IMR-90 (cell line): ENCODE results near the gene CRYBA1. TPM values are rescaled to one million over a fixed set of nuclear protein-coding genes. Genes with fewer than 3 reads are reported as not detected.

Source experiments
- ATAC-seq: fragments of 200-7000 bp; cut with Tn5 transposase; 2 replicates; pipeline ENCODE4 v1.9.1; 2020; ENCODE audit warnings: low read depth, mild to moderate bottlenecking, moderate library complexity
- BruUV-seq: library from RNA; stranded (reverse); fragments of 400-500 nt; replicated peaks from 2 replicates; lab custom pipeline; 2021; lab: Mats Ljungman, UMichigan
- CTCF ChIA-PET: fragments of 300-600 bp; formaldehyde crosslinking; extraction: SDS; loops from one replicate; lab custom pipeline; 2021; ENCODE audit warnings: antibody characterized with exemption; lab: Yijun Ruan, JAX
- POLR2A ChIA-PET: fragments of 300-600 bp; sonication (Branson Sonifier 250); formaldehyde crosslinking; loops from one replicate; lab custom pipeline; 2022; ENCODE audit warnings: antibody characterized with exemption; ENCODE audit not compliant: unreplicated experiment; lab: Charles Lee
- DNase-seq: peaks from one replicate; pipeline ENCODE4 v3.0.0; 2013
- H2AFZ ChIP-seq: replicated peaks from 2 replicates; pipeline ENCODE3; 2013; ENCODE audit warnings: low read length, mild to moderate bottlenecking; ENCODE audit not compliant: poor library complexity
- H2AK5ac ChIP-seq: 2 replicates; pipeline ENCODE4 v1.6.1; 2013; ENCODE audit warnings: low read depth, low read length, inconsistent platforms
- H2AK9ac ChIP-seq: replicated peaks from 2 replicates; pipeline ENCODE3; 2013; ENCODE audit warnings: mild to moderate bottlenecking, low read depth, low read length, moderate library complexity; ENCODE audit not compliant: poor library complexity
- H2BK120ac ChIP-seq: 2 replicates; pipeline ENCODE4 v1.6.1; 2013; ENCODE audit warnings: low read depth, low read length, inconsistent platforms
- H2BK15ac ChIP-seq: 3 replicates; pipeline ENCODE4 v1.6.1; 2013; ENCODE audit warnings: low read depth, low read length, inconsistent platforms
- H2BK20ac ChIP-seq: 2 replicates; pipeline ENCODE4 v1.6.1; 2013; ENCODE audit warnings: low read depth, mild to moderate bottlenecking, inconsistent platforms, low read length, moderate library complexity
- H2BK5ac ChIP-seq: 2 replicates; pipeline ENCODE4 v1.6.1; 2013; ENCODE audit warnings: mild to moderate bottlenecking, low read depth, low read length, inconsistent platforms; ENCODE audit not compliant: poor library complexity, severe bottlenecking
- H3K14ac ChIP-seq: replicated peaks from 2 replicates; pipeline ENCODE4 v1.6.1; 2013; ENCODE audit warnings: low read depth, low read length, inconsistent platforms
- H3K18ac ChIP-seq: 2 replicates; pipeline ENCODE4 v1.6.1; 2013; ENCODE audit warnings: low read depth, low read length, control low read depth
- H3K23ac ChIP-seq: 2 replicates; pipeline ENCODE4 v1.6.1; 2013; ENCODE audit warnings: low read depth, low read length, inconsistent platforms
- H3K27ac ChIP-seq: 2 replicates; pipeline ENCODE4 v1.5.1; 2013; ENCODE audit warnings: mild to moderate bottlenecking, control low read depth, low read length; ENCODE audit not compliant: insufficient read depth
- H3K27me3 ChIP-seq: 2 replicates; pipeline ENCODE4 v1.6.1; 2013; ENCODE audit warnings: low read length; ENCODE audit not compliant: control insufficient read depth, insufficient read depth
- H3K36me3 ChIP-seq: 2 replicates; pipeline ENCODE4 v1.6.1; 2013; ENCODE audit warnings: low read length, mixed read lengths; ENCODE audit not compliant: control insufficient read depth, insufficient read depth
- H3K4ac ChIP-seq: 2 replicates; pipeline ENCODE4 v1.6.1; 2013; ENCODE audit warnings: low read depth, low read length, inconsistent platforms
- H3K4me1 ChIP-seq: 2 replicates; pipeline ENCODE4 v1.6.1; 2013; ENCODE audit warnings: low read length, mixed read lengths; ENCODE audit not compliant: control insufficient read depth, insufficient read depth
- H3K4me2 ChIP-seq: 2 replicates; pipeline ENCODE4 v1.6.1; 2013; ENCODE audit warnings: low read depth, mild to moderate bottlenecking, control low read depth, low read length, moderate library complexity
- H3K4me3 ChIP-seq: 2 replicates; pipeline ENCODE4 v1.5.1; 2013; ENCODE audit warnings: low read depth, mild to moderate bottlenecking, control low read depth, low read length, moderate library complexity; ENCODE audit not compliant: insufficient read depth
- H3K56ac ChIP-seq: 2 replicates; pipeline ENCODE4 v1.6.1; 2013; ENCODE audit warnings: low read length, inconsistent platforms; ENCODE audit not compliant: insufficient read depth; ENCODE audit errors: extremely low read depth
- H3K79me1 ChIP-seq, 2 experiments: 2 replicates each; pipeline ENCODE4 v1.6.1; 2013; ENCODE audit warnings: low read length in 2 of 2, inconsistent platforms in 1 of 2, low read depth in 1 of 2
- H3K9ac ChIP-seq: 2 replicates; pipeline ENCODE4 v1.6.1; 2013; ENCODE audit warnings: low read depth, low read length, control low read depth
- H3K9me1 ChIP-seq: 2 replicates; pipeline ENCODE4 v1.6.1; 2013; ENCODE audit warnings: low read length, inconsistent platforms; ENCODE audit not compliant: insufficient read depth
- H3K9me3 ChIP-seq: 2 replicates; pipeline ENCODE4 v1.6.1; 2013; ENCODE audit warnings: low read length; ENCODE audit not compliant: control insufficient read depth, insufficient read depth
- H4K20me1 ChIP-seq: 2 replicates; pipeline ENCODE4 v1.6.1; 2013; ENCODE audit warnings: low read length, inconsistent platforms; ENCODE audit not compliant: insufficient read depth
- H4K5ac ChIP-seq: 2 replicates; pipeline ENCODE4 v1.6.1; 2013; ENCODE audit warnings: mild to moderate bottlenecking, low read depth, low read length, control low read depth
- H4K8ac ChIP-seq, 2 experiments: 2 replicates each; pipeline ENCODE4 v1.6.1; 2013; ENCODE audit warnings: low read depth in 2 of 2, low read length in 2 of 2, control low read depth in 1 of 2, inconsistent platforms in 1 of 2
- H4K91ac ChIP-seq: 2 replicates; pipeline ENCODE4 v1.6.1; 2013; ENCODE audit warnings: low read depth, low read length, inconsistent platforms; ENCODE audit not compliant: insufficient read depth
- CEBPB ChIP-seq: IDR thresholded peaks from 2 replicates; pipeline ENCODE4 v1.6.1; 2012; ENCODE audit warnings: low read depth, low read length, improper control_type of control experiment
- CTCF ChIP-seq: conservative IDR thresholded peaks from 2 replicates; pipeline ENCODE4 v1.5.1; 2012; ENCODE audit warnings: mild to moderate bottlenecking, low read depth, low read length, improper control_type of control experiment
- FOS ChIP-seq: fragments of 150-350 bp; IDR thresholded peaks from 2 replicates; pipeline ENCODE4 v1.6.1; 2016; ENCODE audit warnings: low read depth, low read length
- MAFK ChIP-seq: IDR thresholded peaks from 2 replicates; pipeline ENCODE4 v1.6.1; 2012; ENCODE audit warnings: low read depth, low read length, improper control_type of control experiment
- MXI1 ChIP-seq: IDR thresholded peaks from 2 replicates; pipeline ENCODE4 v1.6.1; 2012; ENCODE audit warnings: low read depth, mild to moderate bottlenecking, low read length, moderate library complexity, borderline replicate concordance
- NFE2L2 ChIP-seq: fragments of 150-350 bp; IDR thresholded peaks from 2 replicates; pipeline ENCODE4 v1.6.1; 2016; ENCODE audit warnings: low read depth, mild to moderate bottlenecking, low read length
- POLR2A ChIP-seq: IDR thresholded peaks from 2 replicates; pipeline ENCODE4 v1.6.1; 2012; ENCODE audit warnings: mild to moderate bottlenecking, low read depth, low read length
- RFX5 ChIP-seq: IDR thresholded peaks from 2 replicates; pipeline ENCODE4 v1.8.0; 2012; ENCODE audit warnings: low read depth, mild to moderate bottlenecking, low read length, moderate library complexity
- WGBS, 2 experiments: methylation state at CpG; one replicate each; pipeline versions ENCODE4 v1.1.5 to v1.1.7; 2013; ENCODE audit warnings: missing lambda C conversion rate in 2 of 2; ENCODE audit not compliant: insufficient read length in 1 of 2; ENCODE audit errors: extremely low coverage in 2 of 2; 5-methylcytosine and 5-hydroxymethylcytosine counted together
- dilution Hi-C: fragments of 300-500 bp; cut with HindIII; formaldehyde crosslinking; loops from one replicate; pipeline ENCODE4 v1.14.3; 2018; ENCODE audit warnings: low sequenced_read_pairs; ENCODE audit not compliant: unreplicated experiment
- in situ Hi-C: fragments of 300-500 bp; cut with MboI; formaldehyde crosslinking; loops from 3 replicates; pipeline ENCODE4 v1.14.3; 2019; ENCODE audit warnings: low sequenced_read_pairs, inconsistent platforms, mixed read lengths
- intact Hi-C: fragments of 100-400 bp; cut with micrococcal nuclease; formaldehyde crosslinking; loops from 2 replicates; pipeline ENCODE4 v1.10.0; 2022
- polyA plus RNA-seq, 3 experiments: library from polyadenylated mRNA; depleted of rRNA; stranded (reverse); fragments of >200 nt; gene quantifications; 2 replicates each; pipeline ENCODE4 v1.2.3, GENCODE V29; 2012; ENCODE audit warnings: low replicate concordance in 1 of 3
- total RNA-seq: library from RNA; depleted of rRNA; stranded (reverse); fragments of >200 nt; gene quantifications from 2 replicates; pipeline ENCODE4 v1.2.3, GENCODE V29; 2012

Gene CRYBA1
- total and polyA plus RNA-seq, 2 of the 4 experiments (the other 2 are of a cell fraction): not detected

GRCh38 chr17:29237476-29238132 is 9.1 kb upstream of the CRYBA1 start:
- peak overlapping the region; percentile 96 for H2BK5ac ChIP-seq
- H3K9me1 ChIP-seq: peaks cover 21% of the 10 kb centered on the region
- no peak overlapping the region for H3K56ac ChIP-seq
- peak overlapping the region; percentile 97; the same call in 2 of the 3 replicates for H2BK15ac ChIP-seq
- DNase-seq (peak; percentile 80), ATAC-seq (peak; percentile 16)
- dilution Hi-C loops: no loop called here
- peak overlapping the region; percentile 81 for H4K5ac ChIP-seq
- peak overlapping the region; percentile 50 for H3K18ac ChIP-seq
- intact Hi-C loops: no loop called here
- peak overlapping the region; percentile 5 for H2AK9ac ChIP-seq
- peak overlapping the region; percentile 6; the same call in 1 of the 2 replicates for H3K9ac ChIP-seq
- no peak overlapping the region for H3K4me3 ChIP-seq
- H3K27me3 ChIP-seq: no peaks in the 10 kb centered on the region
- no peaks in the 10 kb centered on the region for H4K20me1 ChIP-seq
- H2AFZ ChIP-seq: peak overlapping the region; percentile 84
- peak overlapping the region; percentile 96 for H2AK5ac ChIP-seq
- in situ Hi-C loops: no loop called here
- H2BK20ac ChIP-seq: peak overlapping the region; percentile 72; the same call in 1 of the 2 replicates
- H3K36me3 ChIP-seq: no peaks in the 10 kb centered on the region
- no peak overlapping the region for H3K4me2 ChIP-seq
- peaks cover 3 to 25% of the 10 kb centered on the region in 2 experiments; a peak in 3 of 4 replicates for H3K79me1 ChIP-seq
- H3K4me1 ChIP-seq: peaks cover 23% of the 10 kb centered on the region
- POLR2A ChIA-PET: no interaction called here
- CTCF ChIA-PET: interaction anchor here (0.9 to 1.1 kb wide), 3 partner anchors 14 to 272 kb away, joined by 3 read pairs; no protein-coding TSS in a partner anchor
- peak overlapping the region; percentile 74 for H3K27ac ChIP-seq
- no CpG with 5 or more reads among the region's 3 CpGs for WGBS, 2 experiments
- peak overlapping the region; percentile 66 to 87 for H4K8ac ChIP-seq
- no TSS peak for BruUV-seq
- peak overlapping the region; percentile 94 for H3K14ac ChIP-seq
- H4K91ac ChIP-seq: peak overlapping the region; percentile 88
- peak overlapping the region; percentile 92 for H2BK120ac ChIP-seq
- H3K4ac ChIP-seq: peak overlapping the region; percentile 96
- H3K23ac ChIP-seq: peak overlapping the region; percentile 72; the same call in 1 of the 2 replicates
- H3K9me3 ChIP-seq: no peaks in the 10 kb centered on the region
- TF ChIP-seq RFX5: 0 out of 2 replicates have a peak, but pooled peaks have one; percentile 52
- no peak for TF ChIP-seq CTCF
- peak; percentile 92 for TF ChIP-seq NFE2L2
- no peak for TF ChIP-seq POLR2A
- peak; percentile 95 for TF ChIP-seq CEBPB
- no peak for TF ChIP-seq FOS
- TF ChIP-seq MAFK: peak; percentile 78
- TF ChIP-seq MXI1: no peak
